Body of pancreas (tissue), 4 donors: ENCODE data around the gene PPFIBP2. TPM values are rescaled to one million over a fixed set of nuclear protein-coding genes. Genes with fewer than 3 reads are reported as not detected.

Experiments
- ATAC-seq: fragments of 150-250 bp; one replicate; pipeline ENCODE4 v1.9.1; 2016
- DNase-seq, 4 donors: peaks; one replicate each; pipeline ENCODE4 v3.0.0-alpha.2; 2019
- H3K27ac ChIP-seq, 4 donors: fragments of 200-600 bp; sonication (generic); 1 replicate in 3 of 4; 2 replicates in 1 of 4; pipeline versions ENCODE4 v1.5.1 to v1.6.1; 2016 to 2019; ENCODE audit warnings: mild to moderate bottlenecking in 1 of 4, mixed read lengths in 1 of 4, moderate library complexity in 1 of 4
- H3K27me3 ChIP-seq, 2 donors: fragments of 200-600 bp; sonication (generic); one replicate each; pipeline ENCODE4 v1.6.0; 2016; ENCODE audit warnings: mild to moderate bottlenecking in 1 of 2
- H3K36me3 ChIP-seq, 2 donors: fragments of 200-600 bp; sonication (generic); replicated peaks in 1 of 2; 2 replicates each; pipeline ENCODE4 v1.5.1; 2016; ENCODE audit warnings: low read depth in 2 of 2; ENCODE audit not compliant: insufficient read depth in 1 of 2
- H3K4me1 ChIP-seq: fragments of 200-600 bp; sonication (generic); one replicate; pipeline ENCODE4 v1.6.0; 2016
- H3K4me3 ChIP-seq, 2 donors: fragments of 200-600 bp; sonication (generic); 1 replicate in 1 of 2; 2 replicates in 1 of 2; pipeline ENCODE4 v1.5.1; 2016 to 2019
- H3K9me3 ChIP-seq, 3 donors: fragments of 200-600 bp; sonication (generic); 1 replicate in 2 of 3; 2 replicates in 1 of 3; pipeline ENCODE4 v1.5.1; 2016
- CTCF ChIP-seq, 7 experiments: fragments of 450-650 bp in 4 of 7; fragments of 200-600 bp in 3 of 7; sonication (generic) in 3 of 7; IDR thresholded peaks; one replicate each; pipeline ENCODE4 v1.5.1; 2016 to 2019; ENCODE audit warnings: antibody characterized with exemption in 7 of 7
- POLR2A ChIP-seq, 3 donors: fragments of 450-650 bp; IDR thresholded peaks; one replicate each; pipeline ENCODE4 v1.6.1; 2016; ENCODE audit warnings: antibody characterized with exemption in 3 of 3, mild to moderate bottlenecking in 2 of 3
- WGBS, 2 donors: methylation state at CpG; one replicate each; pipeline ENCODE4 v1.1.5; 2017; 5-methylcytosine and 5-hydroxymethylcytosine counted together
- intact Hi-C: fragments of 100-400 bp; cut with DNase I; formaldehyde crosslinking; loops from one replicate; pipeline ENCODE4 v1.15.1; 2023
- total RNA-seq, 2 donors: library from RNA; depleted of rRNA; stranded (reverse); fragments of >200 nt; gene quantifications; one replicate each; pipeline ENCODE4 v1.1.0, GENCODE V29; 2016

Gene PPFIBP2
- total RNA-seq, 2 donors from 2014 or later, result 34.9 to 35.3 TPM

GRCh38 chr11:7637447-7638157 is 123.8 kb downstream of the PPFIBP2 start:
- 66 to 70% methylated on average over 7 of the region's 7 CpGs for WGBS, 2 donors
- no peak for TF ChIP-seq CTCF (IDR thresholded peaks at IDR 0.05)
- no peak for TF ChIP-seq POLR2A (IDR thresholded peaks at IDR 0.05)
- Histone ChIP-seq H3K27ac (peak overlapping the region in 1 of 4 donors; percentile 9), H3K36me3 (peaks cover 0 to 9% of the 10 kb centered on the region in 2 donors), H3K4me1 (no peaks in the 10 kb centered on the region), H3K9me3 (no peaks in the 10 kb centered on the region), H3K27me3 (no peaks in the 10 kb centered on the region), H3K4me3 (no peak overlapping the region)
- DNase-seq (peak in 1 of 4 donors; percentile 39), ATAC-seq (peak; percentile 54)
- intact Hi-C loops, result no loop called here

GRCh38 chr11:7638710-7639642 is 125.2 kb downstream of the PPFIBP2 start:
- WGBS, 2 donors, result 73 to 75% methylated on average over 5 of the region's 5 CpGs
- H3K4me3 ChIP-seq, result no peak overlapping the region
- no peak for ATAC-seq
- H3K4me1 ChIP-seq, result no peaks in the 10 kb centered on the region
- H3K9me3 ChIP-seq, result no peaks in the 10 kb centered on the region
- TF ChIP-seq CTCF (IDR thresholded peaks at IDR 0.05) (no peak), POLR2A (IDR thresholded peaks at IDR 0.05) (no peak)
- no peaks in the 10 kb centered on the region for H3K27me3 ChIP-seq
- H3K27ac ChIP-seq, result no peak overlapping the region
- peak in 1 of 4 donors; percentile 27 for DNase-seq
- peaks cover 0 to 12% of the 10 kb centered on the region in 2 donors for H3K36me3 ChIP-seq
- intact Hi-C loops, result no loop called here

- ATAC-seq (no peak), DNase-seq (peak; percentile 25 to 70 (median 46))
- TF ChIP-seq CTCF (IDR thresholded peaks at IDR 0.05), result no peak
- TF ChIP-seq POLR2A (IDR thresholded peaks at IDR 0.05), result no peak
- Histone ChIP-seq H3K27me3 (no peaks in the 10 kb centered on the region), H3K36me3 (peaks cover 0 to 10% of the 10 kb centered on the region in 2 donors), H3K9me3 (no peaks in the 10 kb centered on the region), H3K27ac (no peak overlapping the region), H3K4me1 (no peaks in the 10 kb centered on the region), H3K4me3 (no peak overlapping the region)
- 42 to 51% methylated on average over 5 of the region's 5 CpGs for WGBS, 2 donors
- intact Hi-C loops, result no loop called here
Measured at GRCh38 chr11:7639643-7640025, 125.8 kb downstream of the PPFIBP2 start.

- ATAC-seq (no peak), DNase-seq (no peak)
- intact Hi-C loops, result no loop called here
- Histone ChIP-seq H3K27me3 (no peaks in the 10 kb centered on the region), H3K27ac (no peak overlapping the region), H3K36me3 (peaks cover 0 to 10% of the 10 kb centered on the region in 2 donors), H3K9me3 (no peaks in the 10 kb centered on the region), H3K4me3 (no peak overlapping the region), H3K4me1 (no peaks in the 10 kb centered on the region)
- TF ChIP-seq POLR2A (IDR thresholded peaks at IDR 0.05) (no peak), CTCF (IDR thresholded peaks at IDR 0.05) (no peak)
- 85 to 92% methylated on average over 6 of the region's 6 CpGs for WGBS, 2 donors
Measured at GRCh38 chr11:7640816-7641215, 127.0 kb downstream of the PPFIBP2 start.
